ENCODE measurements around the gene ZNF275.

DNA sequence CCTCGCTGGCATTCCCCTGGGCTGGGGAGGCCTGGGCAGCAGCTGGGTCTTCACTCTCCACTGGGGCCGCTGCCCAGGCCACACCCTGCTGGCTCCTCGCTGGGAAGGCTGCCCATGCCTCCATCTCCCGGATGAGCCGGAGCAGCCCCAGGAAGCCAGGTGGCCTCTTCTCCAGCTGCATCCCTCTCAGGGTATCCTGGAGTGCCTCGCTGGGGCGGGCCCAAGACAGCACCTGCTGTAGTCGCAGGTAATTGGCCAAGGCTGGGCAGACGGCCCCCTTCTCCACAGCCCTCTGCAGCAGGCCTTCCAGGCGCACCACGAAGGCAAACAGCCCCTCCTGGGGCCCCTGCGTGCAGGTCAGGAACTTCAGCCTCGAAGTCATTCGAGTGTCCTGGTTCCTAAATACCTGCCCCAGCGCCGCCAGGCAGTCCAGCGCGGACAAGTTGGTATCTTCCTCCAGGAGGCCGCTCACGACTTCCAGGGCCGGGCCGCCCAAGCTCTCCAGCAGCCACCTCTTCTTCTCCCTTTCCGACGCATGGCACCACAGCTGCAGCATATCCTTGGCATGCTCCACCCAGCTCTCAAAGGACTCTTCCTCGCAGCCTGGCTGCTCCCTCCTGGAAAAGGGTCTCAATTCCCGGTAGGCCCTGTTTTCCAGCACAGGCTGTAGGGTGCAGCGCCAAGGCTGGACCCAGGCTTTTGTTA lies 63.5 kb downstream of the ZNF275 start:
- TF ChIP-seq, protein P1, sequence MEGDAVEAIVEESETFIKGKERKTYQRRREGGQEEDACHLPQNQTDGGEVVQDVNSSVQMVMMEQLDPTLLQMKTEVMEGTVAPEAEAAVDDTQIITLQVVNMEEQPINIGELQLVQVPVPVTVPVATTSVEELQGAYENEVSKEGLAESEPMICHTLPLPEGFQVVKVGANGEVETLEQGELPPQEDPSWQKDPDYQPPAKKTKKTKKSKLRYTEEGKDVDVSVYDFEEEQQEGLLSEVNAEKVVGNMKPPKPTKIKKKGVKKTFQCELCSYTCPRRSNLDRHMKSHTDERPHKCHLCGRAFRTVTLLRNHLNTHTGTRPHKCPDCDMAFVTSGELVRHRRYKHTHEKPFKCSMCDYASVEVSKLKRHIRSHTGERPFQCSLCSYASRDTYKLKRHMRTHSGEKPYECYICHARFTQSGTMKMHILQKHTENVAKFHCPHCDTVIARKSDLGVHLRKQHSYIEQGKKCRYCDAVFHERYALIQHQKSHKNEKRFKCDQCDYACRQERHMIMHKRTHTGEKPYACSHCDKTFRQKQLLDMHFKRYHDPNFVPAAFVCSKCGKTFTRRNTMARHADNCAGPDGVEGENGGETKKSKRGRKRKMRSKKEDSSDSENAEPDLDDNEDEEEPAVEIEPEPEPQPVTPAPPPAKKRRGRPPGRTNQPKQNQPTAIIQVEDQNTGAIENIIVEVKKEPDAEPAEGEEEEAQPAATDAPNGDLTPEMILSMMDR (IDR thresholded peaks at IDR 0.05; ENCODE audit: poor library complexity), result no peak
- no peak for TF ChIP-seq EZH2phosphoT487 (IDR thresholded peaks at IDR 0.05; ENCODE audit: low read depth, severe bottlenecking, unreplicated experiment)
- TF ChIP-seq EZH2 (IDR thresholded peaks at IDR 0.05; ENCODE audit: borderline replicate concordance), result no peak

Data from hepatocyte (in vitro differentiated cells).